ENCODE data around the gene ADAMTS17.

GRCh38 chr15:99956022-99956775 is 385.6 kb downstream of the ADAMTS17 start:
- TF ChIP-seq CTCF (IDR thresholded peaks at IDR 0.05) (no peak), POLR2AphosphoS5 (IDR thresholded peaks at IDR 0.05; ENCODE audit: low read depth, low read length) (no peak), TCF7L2 (IDR thresholded peaks at IDR 0.05; ENCODE audit: low read depth, low read length) (no peak), SIN3A (IDR thresholded peaks at IDR 0.05; ENCODE audit: borderline replicate concordance, insufficient read depth, low read depth, low read length) (no peak)
- TF ChIP-seq, protein P1, sequence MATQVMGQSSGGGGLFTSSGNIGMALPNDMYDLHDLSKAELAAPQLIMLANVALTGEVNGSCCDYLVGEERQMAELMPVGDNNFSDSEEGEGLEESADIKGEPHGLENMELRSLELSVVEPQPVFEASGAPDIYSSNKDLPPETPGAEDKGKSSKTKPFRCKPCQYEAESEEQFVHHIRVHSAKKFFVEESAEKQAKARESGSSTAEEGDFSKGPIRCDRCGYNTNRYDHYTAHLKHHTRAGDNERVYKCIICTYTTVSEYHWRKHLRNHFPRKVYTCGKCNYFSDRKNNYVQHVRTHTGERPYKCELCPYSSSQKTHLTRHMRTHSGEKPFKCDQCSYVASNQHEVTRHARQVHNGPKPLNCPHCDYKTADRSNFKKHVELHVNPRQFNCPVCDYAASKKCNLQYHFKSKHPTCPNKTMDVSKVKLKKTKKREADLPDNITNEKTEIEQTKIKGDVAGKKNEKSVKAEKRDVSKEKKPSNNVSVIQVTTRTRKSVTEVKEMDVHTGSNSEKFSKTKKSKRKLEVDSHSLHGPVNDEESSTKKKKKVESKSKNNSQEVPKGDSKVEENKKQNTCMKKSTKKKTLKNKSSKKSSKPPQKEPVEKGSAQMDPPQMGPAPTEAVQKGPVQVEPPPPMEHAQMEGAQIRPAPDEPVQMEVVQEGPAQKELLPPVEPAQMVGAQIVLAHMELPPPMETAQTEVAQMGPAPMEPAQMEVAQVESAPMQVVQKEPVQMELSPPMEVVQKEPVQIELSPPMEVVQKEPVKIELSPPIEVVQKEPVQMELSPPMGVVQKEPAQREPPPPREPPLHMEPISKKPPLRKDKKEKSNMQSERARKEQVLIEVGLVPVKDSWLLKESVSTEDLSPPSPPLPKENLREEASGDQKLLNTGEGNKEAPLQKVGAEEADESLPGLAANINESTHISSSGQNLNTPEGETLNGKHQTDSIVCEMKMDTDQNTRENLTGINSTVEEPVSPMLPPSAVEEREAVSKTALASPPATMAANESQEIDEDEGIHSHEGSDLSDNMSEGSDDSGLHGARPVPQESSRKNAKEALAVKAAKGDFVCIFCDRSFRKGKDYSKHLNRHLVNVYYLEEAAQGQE (IDR thresholded peaks at IDR 0.05; ENCODE audit: insufficient read depth in 1 of 2, low read depth in 2 of 2, low read length in 1 of 2): no peak
